Ishikawa (cell line): ENCODE measurements around the gene SLC26A8.

ENCODE experiments used
- CREB1 ChIP-seq: IDR thresholded peaks from 2 replicates; pipeline ENCODE4 v1.6.1; 2012; ENCODE audit warnings: low read depth
- EGR1 ChIP-seq: IDR thresholded peaks from 2 replicates; pipeline ENCODE4 v1.6.1; 2012
- USF1 ChIP-seq: IDR thresholded peaks from 2 replicates; pipeline ENCODE4 v1.6.1; 2012
- YY1 ChIP-seq: IDR thresholded peaks from 2 replicates; pipeline ENCODE4 v1.6.1; 2012; ENCODE audit warnings: low read depth

GRCh38 chr6:36062247-36062646 lies 37.8 kb upstream of the SLC26A8 start:
- TF ChIP-seq EGR1 (no peak), CREB1 (no peak), USF1 (no peak), YY1 (no peak)
